ENCODE results near the gene FAT2.

DNA sequence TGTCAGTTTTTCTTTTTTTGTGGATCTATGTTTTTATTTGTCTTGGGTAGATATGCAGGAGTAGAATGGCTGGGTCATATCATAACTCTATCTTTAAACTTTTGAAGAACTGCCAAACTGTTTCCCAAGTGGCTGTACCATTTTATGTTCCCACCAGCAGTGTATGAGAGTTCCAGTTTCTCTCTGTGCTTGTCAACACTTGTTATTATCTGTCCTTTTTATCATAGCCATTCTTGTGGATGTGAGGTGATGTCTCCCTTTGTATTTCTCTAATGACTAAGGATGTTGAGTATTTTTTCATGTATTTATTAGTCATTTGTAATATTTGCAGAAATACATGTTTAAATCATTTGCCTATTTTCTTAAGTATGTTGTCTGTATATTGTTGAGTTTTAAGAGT is 17.4 kb upstream of the FAT2 start:
- TF ChIP-seq, protein P1, sequence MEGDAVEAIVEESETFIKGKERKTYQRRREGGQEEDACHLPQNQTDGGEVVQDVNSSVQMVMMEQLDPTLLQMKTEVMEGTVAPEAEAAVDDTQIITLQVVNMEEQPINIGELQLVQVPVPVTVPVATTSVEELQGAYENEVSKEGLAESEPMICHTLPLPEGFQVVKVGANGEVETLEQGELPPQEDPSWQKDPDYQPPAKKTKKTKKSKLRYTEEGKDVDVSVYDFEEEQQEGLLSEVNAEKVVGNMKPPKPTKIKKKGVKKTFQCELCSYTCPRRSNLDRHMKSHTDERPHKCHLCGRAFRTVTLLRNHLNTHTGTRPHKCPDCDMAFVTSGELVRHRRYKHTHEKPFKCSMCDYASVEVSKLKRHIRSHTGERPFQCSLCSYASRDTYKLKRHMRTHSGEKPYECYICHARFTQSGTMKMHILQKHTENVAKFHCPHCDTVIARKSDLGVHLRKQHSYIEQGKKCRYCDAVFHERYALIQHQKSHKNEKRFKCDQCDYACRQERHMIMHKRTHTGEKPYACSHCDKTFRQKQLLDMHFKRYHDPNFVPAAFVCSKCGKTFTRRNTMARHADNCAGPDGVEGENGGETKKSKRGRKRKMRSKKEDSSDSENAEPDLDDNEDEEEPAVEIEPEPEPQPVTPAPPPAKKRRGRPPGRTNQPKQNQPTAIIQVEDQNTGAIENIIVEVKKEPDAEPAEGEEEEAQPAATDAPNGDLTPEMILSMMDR (IDR thresholded peaks at IDR 0.05; ENCODE audit: borderline replicate concordance, extremely low read depth, low read length, poor library complexity, severe bottlenecking): no peak
- TF ChIP-seq EZH2 (IDR thresholded peaks at IDR 0.05; ENCODE audit: borderline replicate concordance, low read depth, low read length, severe bottlenecking): no peak
